SK-N-SH treated with all-trans-retinoic acid at 6 μM for 48 hours (cell line): ENCODE measurements around the gene CHI3L1.
A peak's percentile ranks its signal among the peaks of the same experiment; 100 is the strongest.

Experiments
- ATAC-seq: fragments of 200-7000 bp; cut with Tn5 transposase; 3 replicates; pipeline ENCODE4 v1.9.1; 2020; ENCODE audit warnings: mild to moderate bottlenecking, moderate library complexity
- BACH2 ChIP-seq: fragments of 250-450 bp; sonication (Bioruptor Pico); IDR thresholded peaks from 2 replicates; pipeline ENCODE4 v1.9.0; 2021; ENCODE audit warnings: mild to moderate bottlenecking, borderline replicate concordance
- CREB5 ChIP-seq: fragments of 250-450 bp; sonication (Bioruptor Pico); IDR thresholded peaks from 2 replicates; pipeline ENCODE4 v1.5.1; 2020; ENCODE audit warnings: low read depth, mild to moderate bottlenecking, moderate library complexity
- CSDC2 ChIP-seq: fragments of 250-450 bp; sonication (Bioruptor Pico); IDR thresholded peaks from 2 replicates; pipeline ENCODE4 v1.5.0; 2020; ENCODE audit warnings: mild to moderate bottlenecking, moderate library complexity
- CSRNP3 ChIP-seq: fragments of 250-450 bp; sonication (Bioruptor Pico); IDR thresholded peaks from 2 replicates; pipeline ENCODE4 v1.5.1; 2021; ENCODE audit warnings: mild to moderate bottlenecking, moderate library complexity
- ESRRG ChIP-seq: fragments of 250-450 bp; sonication (Bioruptor Pico); IDR thresholded peaks from 2 replicates; pipeline ENCODE4 v1.6.1; 2021; ENCODE audit warnings: mild to moderate bottlenecking
- GLIS3 ChIP-seq: fragments of 250-450 bp; sonication (Bioruptor Pico); IDR thresholded peaks from 2 replicates; pipeline ENCODE4 v1.5.0; 2020; ENCODE audit warnings: mild to moderate bottlenecking, moderate library complexity
- ISL1 ChIP-seq: fragments of 250-450 bp; sonication (Bioruptor Pico); IDR thresholded peaks from 2 replicates; pipeline ENCODE4 v2.1.2; 2022; ENCODE audit warnings: mild to moderate bottlenecking, moderate library complexity
- OSR1 ChIP-seq: fragments of 250-450 bp; sonication (Bioruptor Pico); IDR thresholded peaks from 2 replicates; pipeline ENCODE4 v1.8.0; 2022; ENCODE audit warnings: moderate library complexity, mild to moderate bottlenecking, inconsistent platforms
- PATZ1 ChIP-seq: fragments of 250-450 bp; sonication (Bioruptor Pico); IDR thresholded peaks from 2 replicates; pipeline ENCODE4 v1.8.0; 2020; ENCODE audit warnings: mild to moderate bottlenecking, moderate library complexity, borderline replicate concordance
- POU6F1 ChIP-seq: fragments of 250-450 bp; sonication (Bioruptor Pico); IDR thresholded peaks from 2 replicates; pipeline ENCODE4 v1.8.0; 2021; ENCODE audit warnings: low read depth, mild to moderate bottlenecking, moderate library complexity, borderline replicate concordance
- PPARA ChIP-seq: fragments of 250-450 bp; sonication (Bioruptor Pico); IDR thresholded peaks from 2 replicates; pipeline ENCODE4 v1.5.0; 2020; ENCODE audit warnings: mild to moderate bottlenecking, borderline replicate concordance
- RARB ChIP-seq: fragments of 250-450 bp; sonication (Bioruptor Pico); IDR thresholded peaks from 2 replicates; pipeline ENCODE4 v1.8.0; 2021; ENCODE audit warnings: mild to moderate bottlenecking, moderate library complexity
- SNAI2 ChIP-seq: fragments of 250-450 bp; sonication (Bioruptor Pico); IDR thresholded peaks from 2 replicates; pipeline ENCODE4 v1.5.0; 2020; ENCODE audit warnings: mild to moderate bottlenecking, moderate library complexity
- TCF4 ChIP-seq: fragments of 250-450 bp; sonication (Bioruptor Pico); IDR thresholded peaks from 2 replicates; pipeline ENCODE4 v1.8.0; 2021; ENCODE audit warnings: mild to moderate bottlenecking, moderate library complexity, borderline replicate concordance
- TOX ChIP-seq: fragments of 250-450 bp; sonication (Bioruptor Pico); IDR thresholded peaks from 2 replicates; pipeline ENCODE4 v1.8.0; 2021; ENCODE audit warnings: mild to moderate bottlenecking, moderate library complexity, borderline replicate concordance
- TSHZ2 ChIP-seq: fragments of 250-450 bp; sonication (Bioruptor Pico); IDR thresholded peaks from 2 replicates; pipeline ENCODE4 v1.5.0; 2020; ENCODE audit warnings: mild to moderate bottlenecking, moderate library complexity
- ZC3H10 ChIP-seq: fragments of 250-450 bp; sonication (Bioruptor Pico); IDR thresholded peaks from 2 replicates; pipeline ENCODE4 v1.5.1; 2021; ENCODE audit warnings: mild to moderate bottlenecking, moderate library complexity
- ZFP3 ChIP-seq: fragments of 250-450 bp; sonication (Bioruptor Pico); IDR thresholded peaks from 2 replicates; pipeline ENCODE4 v1.5.0; 2020; ENCODE audit warnings: mild to moderate bottlenecking, moderate library complexity
- ZFP30 ChIP-seq: fragments of 450-650 bp; formaldehyde crosslinking; IDR thresholded peaks from 2 replicates; pipeline ENCODE4 v1.5.0; 2022; ENCODE audit warnings: mild to moderate bottlenecking, moderate library complexity
- ZNF70 ChIP-seq: fragments of 450-650 bp; formaldehyde crosslinking; IDR thresholded peaks from 2 replicates; pipeline ENCODE4 v1.5.0; 2020; ENCODE audit warnings: mild to moderate bottlenecking, moderate library complexity
- ZNF8 ChIP-seq: fragments of 450-650 bp; formaldehyde crosslinking; IDR thresholded peaks from 2 replicates; pipeline ENCODE4 v1.5.0; 2020; ENCODE audit warnings: mild to moderate bottlenecking, moderate library complexity

CHI3L1 gene

GRCh38 chr1:203137324-203137723, 49.2 kb downstream of the CHI3L1 start (continued):
- no peak for TF ChIP-seq CSRNP3 (CRISPR knock-in tag)

- ATAC-seq: peak; percentile 69; the same call in 2 of the 3 replicates
- TF ChIP-seq ZFP30 (CRISPR knock-in tag) (no peak), CSDC2 (no peak), CREB5 (CRISPR knock-in tag) (no peak), ISL1 (CRISPR knock-in tag) (no peak), ESRRG (CRISPR knock-in tag) (no peak), TSHZ2 (CRISPR knock-in tag) (no peak), ZC3H10 (CRISPR knock-in tag) (no peak), PATZ1 (CRISPR knock-in tag) (no peak), POU6F1 (CRISPR knock-in tag) (no peak), PPARA (CRISPR knock-in tag) (no peak), RARB (CRISPR knock-in tag) (no peak), BACH2 (CRISPR knock-in tag) (no peak), TOX (CRISPR knock-in tag) (no peak), SNAI2 (CRISPR knock-in tag) (no peak), OSR1 (CRISPR knock-in tag) (no peak), TCF4 (no peak), ZNF70 (CRISPR knock-in tag) (no peak), ZNF8 (CRISPR knock-in tag) (no peak), ZFP3 (CRISPR knock-in tag) (no peak), GLIS3 (no peak)
Observed at GRCh38 chr1:203136409-203137042, 50.0 kb downstream of the CHI3L1 start.

- no peak for ATAC-seq
- TF ChIP-seq CSRNP3 (CRISPR knock-in tag): no peak
Observed at GRCh38 chr1:203135636-203136305, 50.7 kb downstream of the CHI3L1 start.
